GM12892 (cell line): Measurements from ENCODE around the gene POTEF.
"Not testable (repeated sequence)": the region's sequence is repeated elsewhere in the genome, so short reads cannot be mapped to it uniquely, and the experiment has no call there.

Source experiments
- DNase-seq: peaks from one replicate; pipeline ENCODE4 v3.0.0; 2011; ENCODE audit not compliant: insufficient read length
- FAIRE-seq: peaks from 2 replicates; lab custom pipeline; 2011; peaks lifted over from hg19 to GRCh38; lab: Jason Lieb, UNC
- POLR2A ChIP-seq: IDR thresholded peaks from 2 replicates; pipeline ENCODE4 v1.6.1; 2011; ENCODE audit warnings: low read depth, low read length, control low read depth
- POLR2AphosphoS5 ChIP-seq: IDR thresholded peaks from 2 replicates; pipeline ENCODE4 v1.6.1; 2011; ENCODE audit warnings: low read depth, low read length, control low read depth

Gene POTEF

DNA sequence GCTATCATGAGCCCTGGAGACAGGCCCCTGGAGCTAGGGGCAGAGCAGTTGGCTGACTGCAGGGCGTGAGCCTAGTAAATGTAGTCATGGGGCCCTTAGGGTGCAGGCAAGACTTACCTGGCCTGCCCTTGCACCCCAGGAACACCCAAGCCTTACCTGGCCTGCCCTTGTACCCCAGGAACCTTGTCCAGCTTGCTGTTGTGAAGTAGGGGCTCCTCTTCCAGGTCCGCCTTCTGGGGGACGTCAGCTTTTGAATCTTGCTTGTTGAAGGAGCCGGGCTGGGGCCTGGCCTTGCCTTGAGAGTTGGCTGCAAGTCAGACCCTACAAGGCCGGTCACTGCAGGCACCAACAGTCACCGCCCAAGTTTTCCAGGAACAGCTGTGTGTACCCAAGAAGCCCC lies 12.0 kb upstream of the POTEF start:
- DNase-seq, FAIRE-seq: not testable (repeated sequence)

DNA sequence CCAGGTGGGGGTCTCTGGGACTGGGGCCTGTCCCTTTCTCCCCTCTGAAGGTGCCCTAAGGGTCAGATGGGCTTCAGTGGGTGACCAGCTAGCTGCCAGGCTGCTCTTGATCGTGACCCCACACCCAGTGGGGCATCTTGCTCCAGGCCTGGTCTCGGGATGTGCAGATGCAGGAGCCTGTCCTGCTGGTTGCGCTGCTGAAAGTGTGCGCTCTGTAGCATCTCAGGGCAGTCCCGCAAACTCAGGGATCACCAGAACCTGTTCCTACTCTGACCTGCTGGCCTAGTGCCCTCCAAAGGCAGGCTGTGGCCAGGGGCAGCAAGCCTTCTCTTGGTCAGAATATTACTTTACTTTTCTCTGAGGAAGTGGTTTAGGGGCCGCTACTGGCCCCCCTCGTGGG lies 11.5 kb upstream of the POTEF start:
- DNase-seq, FAIRE-seq: not testable (repeated sequence)

DNA sequence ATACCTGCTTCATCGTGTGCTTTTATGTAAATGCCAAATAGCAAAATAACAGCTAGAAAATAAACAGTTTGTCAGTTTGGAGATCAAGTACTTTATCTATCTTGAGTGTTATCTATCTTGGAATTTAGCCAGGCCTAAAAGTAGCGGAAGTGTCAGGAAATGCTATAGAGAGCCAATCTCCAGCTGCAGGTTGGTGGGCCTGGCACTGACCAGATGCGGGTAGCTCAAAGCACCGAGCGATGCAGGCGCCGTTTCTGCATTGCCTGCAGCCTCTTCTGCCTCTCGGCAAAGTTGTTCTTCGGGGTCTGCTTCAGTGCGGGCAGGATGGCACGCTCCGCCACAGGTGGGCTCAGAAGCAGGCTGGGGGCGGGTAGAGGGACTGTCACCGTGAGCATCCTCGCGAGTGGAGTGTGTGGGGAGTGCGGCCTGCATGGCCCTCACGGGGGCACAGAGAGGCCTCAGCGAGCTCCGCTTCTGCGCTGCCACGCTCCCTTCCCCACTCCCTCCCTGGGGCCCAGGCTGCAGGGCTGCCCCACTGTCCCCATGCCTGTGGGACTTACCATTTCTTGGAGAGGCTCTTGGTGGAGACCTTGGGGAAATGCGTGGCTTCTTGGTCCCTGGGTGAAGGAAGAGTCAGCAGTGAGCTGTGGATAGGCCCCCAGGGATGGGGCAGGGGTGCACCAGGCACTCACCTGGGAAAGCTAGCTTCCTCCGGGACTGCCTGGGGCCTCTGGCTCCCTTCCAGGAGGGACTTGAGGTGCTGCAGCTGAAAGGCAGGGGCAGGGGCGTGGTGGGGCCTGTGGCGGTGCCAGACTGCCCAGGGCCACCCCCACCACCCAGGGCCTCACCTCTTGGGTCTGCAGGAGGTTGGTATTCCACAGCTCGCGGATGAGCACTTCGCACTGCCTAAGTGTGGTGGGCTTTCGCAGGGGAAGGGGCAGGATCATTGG lies 10.6 kb upstream of the POTEF start:
- FAIRE-seq = not testable (repeated sequence)

DNA sequence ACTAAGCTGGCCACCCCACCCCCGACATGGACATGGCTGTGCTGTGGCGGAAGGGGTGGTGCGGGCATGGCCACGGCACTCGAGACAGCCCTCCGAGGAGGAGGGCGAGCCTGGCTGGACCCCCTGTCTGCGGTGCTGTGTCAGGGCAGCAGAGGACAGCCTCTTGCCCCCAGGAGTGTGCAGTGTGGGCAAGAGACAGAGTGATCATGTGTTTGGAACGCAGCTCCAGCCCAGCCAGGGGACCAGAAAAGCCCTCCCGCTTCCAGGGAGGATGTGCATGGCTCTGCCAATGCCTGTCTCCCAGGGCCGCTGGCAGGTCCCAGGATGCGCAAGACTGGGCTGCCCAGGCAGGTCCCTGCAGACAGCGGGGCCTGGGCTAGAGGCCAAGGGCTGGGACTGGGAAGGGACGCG lies 9.8 kb upstream of the POTEF start:
- FAIRE-seq = peak; percentile 9
- not testable (repeated sequence) for DNase-seq

More for the DNA sequence above, 10.6 kb upstream of the POTEF start:
- not testable (repeated sequence) for DNase-seq

DNA sequence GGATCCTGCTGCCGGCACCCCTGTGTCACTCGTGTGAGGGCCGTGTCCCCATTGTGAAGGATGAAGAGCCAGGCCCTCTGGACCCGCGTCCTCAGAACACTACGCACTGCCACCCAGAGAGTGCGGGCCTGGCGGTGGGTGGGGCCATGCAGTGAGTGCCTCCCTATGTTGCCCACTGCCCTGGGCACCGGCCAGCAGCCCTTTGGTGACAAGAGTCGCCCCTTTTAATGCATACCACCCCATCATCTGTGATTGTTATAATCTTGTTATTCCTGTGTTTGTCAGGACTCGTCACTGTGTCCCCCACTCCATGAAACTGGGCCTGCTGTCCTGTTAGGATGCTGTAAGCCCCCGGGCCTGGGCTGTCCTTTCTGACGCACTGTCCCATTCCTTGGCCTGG lies 9.3 kb upstream of the POTEF start:
- FAIRE-seq, DNase-seq: not testable (repeated sequence)

DNA sequence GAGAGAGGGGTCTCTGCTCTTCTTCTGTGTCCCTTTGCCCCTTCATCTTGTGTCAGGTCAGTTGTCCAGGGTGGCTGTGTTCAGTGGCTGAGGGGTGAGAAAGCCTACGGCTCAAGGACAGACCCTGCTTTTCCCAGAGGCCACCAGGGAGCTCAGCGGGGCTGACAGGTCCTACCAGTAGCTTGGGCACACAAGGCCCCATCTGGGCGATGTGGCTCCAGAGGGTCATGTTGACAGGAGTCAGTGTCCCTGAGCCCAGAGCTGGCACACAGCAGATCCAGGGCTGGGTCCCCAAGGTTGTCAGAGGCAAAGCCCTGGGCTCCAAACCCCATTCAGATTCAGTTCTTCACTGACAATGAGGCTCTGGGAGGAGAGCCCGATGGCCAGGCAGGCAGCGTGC lies 8.1 kb upstream of the POTEF start:
- FAIRE-seq = not testable (repeated sequence)

DNA sequence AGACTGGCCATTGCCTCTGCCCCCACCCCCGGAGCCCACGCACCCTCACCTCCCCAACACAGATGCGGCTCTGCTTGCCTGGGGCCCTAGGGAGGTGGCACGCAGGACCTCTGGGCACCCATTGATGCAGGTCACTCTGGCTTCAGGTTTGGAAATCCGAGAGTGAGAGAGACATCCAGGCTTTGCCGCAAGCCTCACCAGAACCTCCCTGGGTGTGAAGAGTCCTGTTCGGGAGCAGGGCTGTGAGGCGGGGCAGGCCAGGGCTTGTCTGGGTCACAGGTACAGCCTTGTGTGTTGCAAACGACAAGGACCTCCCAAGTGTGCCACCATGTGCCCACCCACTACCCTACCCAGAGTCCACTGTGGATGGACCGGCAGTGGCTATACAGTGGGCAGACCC lies 7.5 kb upstream of the POTEF start:
- not testable (repeated sequence) for FAIRE-seq, DNase-seq

More for the DNA sequence above, 8.1 kb upstream of the POTEF start:
- not testable (repeated sequence) for DNase-seq

DNA sequence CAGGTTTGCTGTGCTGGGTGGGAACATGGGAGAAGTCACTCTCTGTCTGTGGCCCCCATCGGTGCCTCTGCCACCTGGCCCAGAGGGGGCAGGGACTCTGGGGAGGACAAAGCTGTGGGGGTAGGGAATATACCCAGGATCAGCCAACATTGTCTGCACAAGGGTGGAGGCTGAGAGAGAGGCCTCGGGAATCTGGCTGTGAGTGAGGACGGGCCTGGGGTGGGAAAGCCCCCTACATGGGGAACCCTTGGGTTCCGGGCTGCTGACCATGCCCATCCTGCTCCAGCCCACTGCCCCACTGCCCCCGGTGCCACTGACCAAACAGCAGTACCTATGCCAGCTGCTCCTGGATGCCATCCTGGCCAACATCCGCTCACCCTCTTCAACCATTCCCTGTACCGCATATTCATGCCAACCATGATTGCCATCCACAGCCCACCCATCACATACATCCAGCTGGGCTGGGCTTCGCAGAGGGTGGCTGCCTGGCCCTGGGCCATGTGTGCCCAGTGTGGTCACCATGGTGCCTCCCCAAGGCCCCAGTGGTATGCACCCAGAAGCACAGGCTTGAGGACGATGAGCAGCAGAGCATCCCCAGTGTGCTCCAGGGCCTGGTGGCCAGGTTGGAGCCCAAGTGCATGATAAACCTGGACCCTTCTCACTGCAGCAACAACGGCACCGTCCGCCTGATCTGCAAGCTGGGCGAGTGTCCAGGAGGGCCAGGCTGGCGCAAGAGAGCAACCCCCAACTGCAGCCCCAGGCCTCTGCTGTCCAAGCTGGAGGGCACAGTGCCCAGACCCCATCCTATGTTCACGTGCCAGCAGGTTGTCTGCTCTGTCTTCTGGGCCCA lies 6.9 kb upstream of the POTEF start:
- FAIRE-seq (no peak), DNase-seq (no peak)
- no peak for TF ChIP-seq POLR2A
- no peak for TF ChIP-seq POLR2AphosphoS5

DNA sequence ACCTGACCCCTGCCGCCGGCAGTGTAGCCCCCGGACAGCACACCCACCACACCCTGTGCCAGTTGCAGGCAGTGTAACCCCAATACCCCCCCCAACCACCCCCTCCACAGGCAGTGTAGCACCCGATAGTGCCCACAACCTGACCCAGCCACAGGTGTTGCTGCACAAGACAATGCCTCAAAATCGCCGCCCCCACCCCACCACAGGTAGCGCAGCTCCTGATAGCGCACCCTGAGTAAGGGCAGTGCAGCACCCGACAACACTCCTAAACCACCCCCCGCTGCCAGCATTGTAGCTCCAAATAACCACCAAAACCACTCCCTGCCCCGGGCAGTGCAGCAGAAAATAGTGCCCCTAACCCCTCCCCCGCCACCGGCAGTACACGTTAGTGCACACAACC lies 558 bp downstream of the POTEF start:
- DNase-seq, FAIRE-seq: not testable (repeated sequence)

DNA sequence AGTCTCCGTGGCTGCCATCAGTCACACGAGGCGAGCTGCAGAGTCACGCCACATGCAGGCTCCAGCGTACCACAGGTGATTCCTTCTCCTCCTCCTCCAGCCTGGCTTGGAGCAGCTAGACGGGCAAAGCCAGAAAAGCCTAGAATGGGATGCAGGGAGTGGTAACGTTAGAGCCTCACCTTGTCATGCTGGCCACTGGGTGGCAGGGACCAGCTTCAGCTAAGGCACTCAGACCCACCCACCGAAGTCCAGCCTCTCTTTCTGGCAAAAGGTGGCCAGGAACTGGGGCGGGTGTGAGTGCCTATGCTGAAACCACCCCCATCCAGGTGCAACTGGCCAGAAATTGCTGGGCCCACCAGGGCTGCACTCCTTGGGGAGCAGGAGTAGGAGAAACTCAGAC lies 1.3 kb downstream of the POTEF start:
- FAIRE-seq, DNase-seq: not testable (repeated sequence)

DNA sequence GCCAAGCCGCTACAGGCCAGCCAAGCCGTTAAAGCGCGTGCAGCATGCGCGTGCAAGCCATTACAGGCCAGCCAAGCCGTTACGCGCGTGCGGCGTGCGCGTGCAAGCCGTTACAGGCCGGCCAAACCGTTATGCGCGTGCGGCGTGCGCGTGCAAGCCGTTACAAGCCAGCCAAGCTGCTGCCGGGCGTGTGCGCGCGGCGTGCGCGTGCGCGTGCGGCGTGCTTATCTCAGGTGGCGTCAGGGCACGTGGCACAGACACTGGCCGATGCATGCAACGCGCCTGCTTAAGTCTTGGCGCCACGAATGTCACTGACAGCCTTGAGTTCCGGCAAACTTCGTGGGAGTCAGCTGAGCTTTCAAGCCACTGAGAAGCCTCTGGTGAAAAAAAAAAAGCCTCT lies 8.1 kb downstream of the POTEF start:
- DNase-seq, FAIRE-seq: not testable (repeated sequence)

DNA sequence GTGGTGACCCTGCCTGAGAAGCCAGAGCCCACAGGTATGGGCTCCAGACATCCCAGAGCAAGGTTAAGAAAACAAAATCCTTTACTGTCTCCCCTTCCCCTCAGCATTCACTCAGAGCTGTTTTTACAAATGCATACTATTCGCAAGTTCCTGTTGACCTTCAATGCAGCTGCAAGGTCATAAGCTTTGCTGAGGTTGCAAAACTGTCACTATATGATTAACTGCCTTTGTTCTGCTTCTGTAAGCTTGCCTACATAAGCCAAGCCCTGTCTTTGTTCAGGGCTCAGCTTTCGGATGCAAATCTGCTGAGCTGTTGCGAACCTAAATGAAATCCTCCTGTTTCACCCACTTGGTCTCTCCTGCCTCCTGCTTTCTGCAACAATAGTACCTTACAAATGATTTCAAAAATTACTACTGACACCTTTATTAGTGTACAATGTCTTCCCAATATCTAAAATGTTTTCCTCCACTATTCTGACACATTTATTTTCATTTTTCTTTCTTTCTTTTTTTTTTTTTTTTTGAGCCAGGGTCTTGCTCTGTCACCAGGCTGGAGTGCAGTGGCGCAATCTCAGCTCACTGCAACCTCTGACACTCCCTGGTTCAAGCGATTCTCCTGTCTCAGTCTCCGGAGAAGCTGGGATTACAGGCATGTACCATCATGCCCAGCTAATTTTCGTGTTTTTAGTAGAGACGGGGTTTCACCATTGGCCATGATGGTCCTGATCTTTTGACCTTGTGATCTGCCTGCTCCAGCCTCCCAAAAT lies 26.2 kb downstream of the POTEF start:
- not testable (repeated sequence) for FAIRE-seq, DNase-seq

DNA sequence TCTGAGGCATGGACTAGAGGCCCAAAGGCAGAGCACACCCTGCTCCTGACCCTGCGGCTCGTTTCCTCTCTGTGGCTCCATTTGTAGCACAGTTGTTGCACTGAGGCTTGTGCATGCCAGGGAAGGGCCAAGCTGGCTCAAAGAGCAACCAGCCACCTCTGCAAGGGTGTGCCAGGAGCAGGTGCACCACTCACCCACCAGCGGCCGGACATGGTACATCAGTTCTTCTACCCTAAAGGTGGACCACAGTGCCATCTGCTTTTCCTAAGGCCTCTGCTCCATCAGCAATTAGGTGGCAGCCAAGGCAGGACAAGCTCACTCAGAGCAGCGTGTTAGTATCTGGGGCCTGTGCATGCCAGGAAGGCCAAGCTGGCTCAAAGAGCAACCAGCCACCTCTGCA lies 66.4 kb downstream of the POTEF start:
- not testable (repeated sequence) for DNase-seq, FAIRE-seq

DNA sequence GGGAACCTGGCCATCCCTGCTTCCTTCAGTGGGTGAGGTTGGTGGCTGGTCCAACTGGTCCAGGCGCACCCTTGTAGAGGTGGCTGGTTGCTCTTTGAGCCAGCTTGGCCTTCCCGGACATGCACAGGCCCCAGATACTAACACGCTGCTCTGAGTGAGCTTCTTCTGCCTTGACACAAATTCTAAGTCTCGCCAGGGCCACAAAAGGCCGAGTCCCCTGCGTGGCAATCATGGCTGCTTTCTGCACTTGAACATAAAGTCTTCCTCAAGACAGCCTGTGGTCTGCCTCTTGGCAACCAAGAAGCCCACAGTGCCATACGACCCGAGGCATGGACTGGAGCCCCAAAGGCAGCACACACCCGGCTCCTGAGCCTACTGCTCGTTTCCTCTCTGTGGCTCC lies 69.0 kb downstream of the POTEF start:
- FAIRE-seq, DNase-seq: not testable (repeated sequence)

DNA sequence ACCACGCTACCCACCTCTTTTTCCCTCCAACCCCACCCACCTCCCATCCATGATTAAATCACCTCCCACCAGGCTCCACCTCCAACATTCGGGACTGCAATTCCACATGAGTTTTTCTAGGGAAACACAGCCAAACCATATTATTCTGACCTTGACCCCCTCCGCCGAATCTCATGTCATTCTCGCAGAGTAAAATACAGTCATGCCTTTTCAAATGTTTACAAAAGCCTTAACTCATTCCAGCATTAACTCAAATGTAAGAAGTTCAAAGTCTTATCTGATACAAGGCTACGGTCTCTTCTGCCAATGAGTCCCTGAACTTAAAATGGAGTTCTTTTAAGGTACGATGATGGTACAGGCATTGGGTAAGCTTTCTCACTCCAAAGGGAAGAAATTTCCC lies 72.7 kb downstream of the POTEF start:
- not testable (repeated sequence) for DNase-seq, FAIRE-seq

DNA sequence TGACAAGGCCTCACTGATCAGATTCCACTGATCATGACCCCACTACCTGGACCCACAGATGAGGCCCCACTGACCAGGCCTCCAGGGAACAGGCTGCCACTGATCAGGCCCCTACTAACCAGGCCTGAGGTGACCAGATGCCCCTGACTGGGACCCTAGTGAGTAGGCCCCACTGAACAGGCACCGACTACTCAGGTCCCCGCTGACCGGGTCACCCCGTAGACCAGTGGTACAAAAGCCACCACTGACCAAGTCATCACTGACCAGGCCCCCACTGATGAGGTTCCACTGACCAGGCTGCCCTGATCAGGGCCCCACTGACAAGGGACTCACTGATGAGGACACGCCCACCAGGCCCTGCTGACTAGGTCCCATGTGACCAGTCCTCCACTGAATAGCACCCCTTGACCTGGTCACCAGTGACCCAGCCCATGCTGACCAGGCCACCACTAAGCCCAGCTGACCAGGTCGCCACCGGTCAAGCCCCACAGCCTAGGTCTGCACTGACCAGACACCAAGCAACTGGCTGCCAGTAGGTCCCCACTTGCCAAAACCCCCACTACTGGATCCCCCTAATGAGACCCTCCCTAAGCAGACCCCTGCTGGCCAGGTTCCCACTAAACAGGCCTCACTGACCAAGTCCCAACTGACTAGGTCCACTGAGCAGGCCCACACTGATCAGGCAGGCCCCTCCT lies 75.7 kb downstream of the POTEF start:
- not testable (repeated sequence) for DNase-seq, FAIRE-seq

DNA sequence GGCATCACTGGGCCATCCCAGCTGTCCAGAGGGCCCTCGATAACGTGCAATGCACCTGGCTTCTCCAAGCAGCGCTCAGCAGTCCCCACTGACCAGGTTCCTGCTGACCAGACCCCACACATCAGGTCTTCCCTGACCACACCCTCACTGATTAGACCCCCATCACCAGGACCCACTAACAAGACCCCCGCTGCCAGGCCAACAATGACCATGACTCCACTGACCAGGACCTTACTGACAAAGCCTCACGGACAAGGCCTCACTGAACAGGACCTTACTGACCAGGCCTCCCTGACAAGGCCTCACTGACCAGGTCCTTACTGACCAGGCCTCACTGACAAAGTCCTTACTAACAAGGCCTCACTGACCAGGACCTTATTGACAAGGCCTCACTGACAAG lies 76.6 kb downstream of the POTEF start:
- FAIRE-seq = not testable (repeated sequence)

DNA sequence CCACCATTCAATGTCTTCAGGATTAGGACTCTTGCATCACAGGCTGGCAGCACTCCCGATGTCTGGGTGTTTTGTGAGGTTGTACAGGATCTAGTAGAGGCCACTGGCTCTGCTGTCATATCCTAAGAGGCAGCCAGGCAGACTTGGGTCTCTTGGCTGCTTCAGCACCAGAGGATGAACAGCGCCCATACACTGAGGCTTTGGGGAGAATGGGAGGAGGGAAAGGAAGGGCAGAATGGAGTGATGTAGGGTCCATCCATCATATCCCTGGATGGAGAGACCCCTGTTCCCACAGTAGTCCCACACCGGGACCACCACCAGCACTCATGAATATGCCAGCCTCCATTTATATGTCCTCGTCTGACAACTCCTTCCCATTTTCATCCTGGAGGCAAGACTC lies 80.6 kb downstream of the POTEF start:
- not testable (repeated sequence) for FAIRE-seq, DNase-seq

More for the DNA sequence above, 76.6 kb downstream of the POTEF start:
- DNase-seq = not testable (repeated sequence)

DNA sequence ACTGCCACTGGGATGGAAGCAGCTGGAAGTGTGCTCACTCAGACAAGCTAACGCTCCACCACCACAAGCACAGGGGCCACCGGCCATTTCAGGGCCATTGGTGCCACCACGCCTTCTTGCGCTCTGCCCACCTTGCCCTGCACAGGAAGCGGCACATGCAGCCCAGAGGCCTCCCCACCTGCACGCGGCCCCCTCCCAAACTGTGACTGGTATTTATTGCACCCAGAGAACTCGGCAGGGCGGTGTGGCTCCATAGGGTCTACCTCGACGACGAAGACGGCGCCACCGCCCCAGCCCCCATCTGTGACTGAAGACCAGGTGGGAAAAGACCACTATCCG lies 90.8 kb downstream of the POTEF start:
- not testable (repeated sequence) for DNase-seq, FAIRE-seq
